K562 (cell line): ENCODE results near the gene ZNF865. TPM values are rescaled to one million over a fixed set of nuclear protein-coding genes. Genes with fewer than 3 reads are reported as not detected.

ENCODE experiments used
- BRCA1 ChIP-seq, 2 experiments: fragments of 450-650 bp in 1 of 2; sonication (generic) in 1 of 2; formaldehyde crosslinking in 1 of 2; IDR thresholded peaks; 2 replicates each; pipeline versions ENCODE4 v1.5.0 to v1.6.1; 2017 to 2020; ENCODE audit warnings: mild to moderate bottlenecking in 1 of 2, missing genetic modification reagents in 1 of 2
- CBX1 ChIP-seq: sonication (generic); IDR thresholded peaks from 2 replicates; pipeline ENCODE4 v1.6.1; 2016; ENCODE audit warnings: antibody characterized with exemption, low read depth, mild to moderate bottlenecking
- CEBPG ChIP-seq, 3 experiments: fragments of 200-800 bp in 1 of 3; sonication (Bioruptor generic) in 1 of 3; sonication (generic) in 1 of 3; formaldehyde crosslinking in 1 of 3; IDR thresholded peaks in 2 of 3; conservative IDR thresholded peaks in 1 of 3; 2 replicates each; pipeline versions ENCODE4 v1.6.1 to v1.8.0; 2016 to 2022; ENCODE audit warnings: missing compliant biosample characterization in 2 of 3, missing genetic modification characterization in 2 of 3, mild to moderate bottlenecking in 1 of 3, missing genetic modification reagents in 1 of 3
- ID3 ChIP-seq, 2 experiments: fragments of 250-450 bp in 1 of 2; fragments of 450-650 bp in 1 of 2; sonication (Bioruptor Pico) in 1 of 2; IDR thresholded peaks; 2 replicates each; pipeline versions ENCODE4 v1.6.1 to v1.8.0; 2016 to 2021; ENCODE audit warnings: mild to moderate bottlenecking in 2 of 2, moderate library complexity in 2 of 2, missing compliant biosample characterization in 1 of 2, missing genetic modification characterization in 1 of 2
- OTX1 ChIP-seq: fragments of 450-650 bp; formaldehyde crosslinking; IDR thresholded peaks from 2 replicates; pipeline ENCODE4 v1.4.0; 2022; ENCODE audit warnings: mild to moderate bottlenecking
- POU5F1 ChIP-seq: fragments of 150-350 bp; IDR thresholded peaks from 2 replicates; pipeline ENCODE4 v1.6.1; 2014; ENCODE audit warnings: borderline replicate concordance, low read length, low read depth, mild to moderate bottlenecking; ENCODE audit not compliant: partially characterized antibody
- PYGO2 ChIP-seq: fragments of 450-650 bp; IDR thresholded peaks from 2 replicates; pipeline ENCODE4 v1.6.1; 2016; ENCODE audit warnings: mild to moderate bottlenecking, missing genetic modification characterization, moderate library complexity, missing compliant biosample characterization
- RBBP5 ChIP-seq: fragments of 200-600 bp; sonication (generic); IDR thresholded peaks from 2 replicates; pipeline ENCODE4 v1.6.1; 2012; ENCODE audit warnings: borderline replicate concordance, mild to moderate bottlenecking, low read length, control low read depth, inconsistent platforms; ENCODE audit not compliant: insufficient read depth, poor library complexity, severe bottlenecking
- RBM39 ChIP-seq: fragments of 200-400 bp; formaldehyde crosslinking; optimal IDR thresholded peaks from 2 replicates; pipeline ENCODE3; 2018; ENCODE audit warnings: low read depth, low read length
- RFX1 ChIP-seq: fragments of 450-650 bp; IDR thresholded peaks from 2 replicates; pipeline ENCODE4 v1.6.1; 2016; ENCODE audit warnings: mild to moderate bottlenecking, moderate library complexity
- TCF7L2 ChIP-seq: fragments of 150-350 bp; IDR thresholded peaks from 2 replicates; pipeline ENCODE4 v1.6.1; 2016; ENCODE audit warnings: low read depth, mild to moderate bottlenecking, low read length, moderate library complexity
- ZC3H8 ChIP-seq: fragments of 450-650 bp; IDR thresholded peaks from 2 replicates; pipeline ENCODE4 v1.6.1; 2017
- ZNF41 ChIP-seq: fragments of 250-450 bp; sonication (Bioruptor Pico); conservative IDR thresholded peaks from 2 replicates; pipeline ENCODE4 v1.4.0; 2020; ENCODE audit warnings: mild to moderate bottlenecking
- ZNF707 ChIP-seq: fragments of 250-450 bp; sonication (Bioruptor Pico); conservative IDR thresholded peaks from 2 replicates; pipeline ENCODE4 v1.8.0; 2022; ENCODE audit warnings: inconsistent platforms, mild to moderate bottlenecking, moderate library complexity
- polyA plus RNA-seq, 8 experiments: library from polyadenylated mRNA; depleted of rRNA in 4 of 8; stranded (reverse) in 5 of 8; unstranded in 3 of 8; fragments of >200 nt; fragmentation: Nextera tagmentation in 2 of 8; fragmentation: Illumina TruSeq in 1 of 8; extraction: Ambion mirVana in 2 of 8; extraction: Trizol in 1 of 8; gene quantifications; 2 replicates each; pipeline versions ENCODE4 v1.2.1 to v1.2.3, GENCODE V29; 2011 to 2014; ENCODE audit warnings: inconsistent platforms in 1 of 8, missing spikeins in 1 of 8
- total RNA-seq, 7 experiments: library from RNA; depleted of rRNA in 6 of 7; stranded (reverse); fragments of >200 nt in 6 of 7; fragmentation: Illumina TruSeq in 2 of 7; extraction: Trizol in 2 of 7; gene quantifications; 2 replicates each; pipeline versions ENCODE4 v1.2.1 to v1.2.3, GENCODE V29; 2011 to 2021; ENCODE audit warnings: low replicate concordance in 1 of 7
- TF ChIP-seq, protein P1 (sequence below): fragments of 450-650 bp; formaldehyde crosslinking; conservative IDR thresholded peaks from 2 replicates; pipeline ENCODE4 v1.4.0; 2022; ENCODE audit warnings: mild to moderate bottlenecking, missing genetic modification characterization
- TF ChIP-seq, protein P2 (sequence below): sonication (generic); formaldehyde crosslinking; IDR thresholded peaks from 2 replicates; pipeline ENCODE4 v1.8.0; 2023; ENCODE audit warnings: mild to moderate bottlenecking, missing genetic modification reagents

ZNF865 gene
- total and polyA plus RNA-seq, 9 of the 15 experiments (the other 6 are each of a cell fraction or from before 2014, with no cell fraction given), result 0.40 to 18.8 (median 1.6) TPM; not detected in 2

DNA sequence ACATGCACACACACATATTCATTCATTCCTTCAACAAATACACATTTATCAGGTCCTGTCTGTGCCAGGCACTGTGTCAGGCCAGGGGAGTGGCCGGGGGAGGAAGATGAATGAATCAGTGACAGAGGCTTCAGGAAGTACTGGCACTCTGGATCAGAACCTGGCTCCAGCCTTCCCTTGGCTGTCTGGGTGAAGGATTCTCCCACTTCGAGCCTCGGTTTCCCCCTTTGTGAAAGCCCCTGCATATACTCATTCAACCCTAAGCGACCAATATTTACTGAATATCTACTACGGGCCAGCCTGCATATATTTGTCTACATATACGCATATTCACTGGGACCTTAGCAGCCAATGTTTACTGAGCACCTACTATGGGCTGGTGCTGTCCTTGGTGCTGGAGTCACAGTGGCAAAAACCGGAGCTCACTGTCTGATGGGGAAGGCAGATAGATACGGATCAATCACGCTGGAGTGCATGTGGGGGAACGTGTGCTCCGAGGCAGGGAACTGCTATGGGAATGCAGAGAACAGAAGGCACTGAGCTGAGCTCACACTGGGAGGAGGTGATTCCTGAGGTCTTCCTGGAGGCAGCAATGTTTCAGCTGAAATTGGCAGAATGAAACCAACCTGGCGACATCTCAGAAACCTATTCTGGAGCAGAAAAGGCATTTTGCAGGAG, 24.2 kb upstream of the ZNF865 start (continued):
- no peak for TF ChIP-seq RBM39
- no peak for TF ChIP-seq POU5F1
- no peak for TF ChIP-seq RFX1
- TF ChIP-seq ZC3H8, result no peak
- TF ChIP-seq OTX1 (CRISPR knock-in tag), result no peak
- no peak for TF ChIP-seq ID3 (CRISPR knock-in tag; IDR thresholded peaks at IDR 0.05)
- TF ChIP-seq ID3 (tag; IDR thresholded peaks at IDR 0.05), result peak; percentile 37; the same call in 1 of the 2 replicates
- TF ChIP-seq RBBP5, result no peak
- TF ChIP-seq PYGO2 (tag), result no peak
- TF ChIP-seq, protein P1, sequence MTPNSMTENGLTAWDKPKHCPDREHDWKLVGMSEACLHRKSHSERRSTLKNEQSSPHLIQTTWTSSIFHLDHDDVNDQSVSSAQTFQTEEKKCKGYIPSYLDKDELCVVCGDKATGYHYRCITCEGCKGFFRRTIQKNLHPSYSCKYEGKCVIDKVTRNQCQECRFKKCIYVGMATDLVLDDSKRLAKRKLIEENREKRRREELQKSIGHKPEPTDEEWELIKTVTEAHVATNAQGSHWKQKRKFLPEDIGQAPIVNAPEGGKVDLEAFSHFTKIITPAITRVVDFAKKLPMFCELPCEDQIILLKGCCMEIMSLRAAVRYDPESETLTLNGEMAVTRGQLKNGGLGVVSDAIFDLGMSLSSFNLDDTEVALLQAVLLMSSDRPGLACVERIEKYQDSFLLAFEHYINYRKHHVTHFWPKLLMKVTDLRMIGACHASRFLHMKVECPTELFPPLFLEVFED, result no peak
- no peak for TF ChIP-seq BRCA1 (IDR thresholded peaks at IDR 0.05)
- no peak for TF ChIP-seq BRCA1 (CRISPR knock-in tag; IDR thresholded peaks at IDR 0.05)
- no peak for TF ChIP-seq TCF7L2
- no peak for TF ChIP-seq ZNF41 (CRISPR knock-in tag)
- TF ChIP-seq CEBPG (CRISPR knock-in tag; IDR thresholded peaks at IDR 0.05), result no peak
- TF ChIP-seq CEBPG (tag; conservative IDR thresholded peaks at IDR 0.05 in 1 of 2, IDR thresholded peaks at IDR 0.05 in 1 of 2), result no peak
- TF ChIP-seq CBX1, result 0 out of 2 replicates have a peak, but pooled peaks have one; percentile 20
- TF ChIP-seq, protein P2, sequence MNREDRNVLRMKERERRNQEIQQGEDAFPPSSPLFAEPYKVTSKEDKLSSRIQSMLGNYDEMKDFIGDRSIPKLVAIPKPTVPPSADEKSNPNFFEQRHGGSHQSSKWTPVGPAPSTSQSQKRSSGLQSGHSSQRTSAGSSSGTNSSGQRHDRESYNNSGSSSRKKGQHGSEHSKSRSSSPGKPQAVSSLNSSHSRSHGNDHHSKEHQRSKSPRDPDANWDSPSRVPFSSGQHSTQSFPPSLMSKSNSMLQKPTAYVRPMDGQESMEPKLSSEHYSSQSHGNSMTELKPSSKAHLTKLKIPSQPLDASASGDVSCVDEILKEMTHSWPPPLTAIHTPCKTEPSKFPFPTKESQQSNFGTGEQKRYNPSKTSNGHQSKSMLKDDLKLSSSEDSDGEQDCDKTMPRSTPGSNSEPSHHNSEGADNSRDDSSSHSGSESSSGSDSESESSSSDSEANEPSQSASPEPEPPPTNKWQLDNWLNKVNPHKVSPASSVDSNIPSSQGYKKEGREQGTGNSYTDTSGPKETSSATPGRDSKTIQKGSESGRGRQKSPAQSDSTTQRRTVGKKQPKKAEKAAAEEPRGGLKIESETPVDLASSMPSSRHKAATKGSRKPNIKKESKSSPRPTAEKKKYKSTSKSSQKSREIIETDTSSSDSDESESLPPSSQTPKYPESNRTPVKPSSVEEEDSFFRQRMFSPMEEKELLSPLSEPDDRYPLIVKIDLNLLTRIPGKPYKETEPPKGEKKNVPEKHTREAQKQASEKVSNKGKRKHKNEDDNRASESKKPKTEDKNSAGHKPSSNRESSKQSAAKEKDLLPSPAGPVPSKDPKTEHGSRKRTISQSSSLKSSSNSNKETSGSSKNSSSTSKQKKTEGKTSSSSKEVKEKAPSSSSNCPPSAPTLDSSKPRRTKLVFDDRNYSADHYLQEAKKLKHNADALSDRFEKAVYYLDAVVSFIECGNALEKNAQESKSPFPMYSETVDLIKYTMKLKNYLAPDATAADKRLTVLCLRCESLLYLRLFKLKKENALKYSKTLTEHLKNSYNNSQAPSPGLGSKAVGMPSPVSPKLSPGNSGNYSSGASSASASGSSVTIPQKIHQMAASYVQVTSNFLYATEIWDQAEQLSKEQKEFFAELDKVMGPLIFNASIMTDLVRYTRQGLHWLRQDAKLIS (CRISPR knock-in tag), result 0 out of 2 replicates have a peak, but pooled peaks have one; percentile 69
- no peak for TF ChIP-seq ZNF707 (CRISPR knock-in tag)
